ENCODE data around the gene TTC21B.
A peak's percentile ranks its signal among the peaks of the same experiment; 100 is the strongest.

- TF ChIP-seq, protein P1, sequence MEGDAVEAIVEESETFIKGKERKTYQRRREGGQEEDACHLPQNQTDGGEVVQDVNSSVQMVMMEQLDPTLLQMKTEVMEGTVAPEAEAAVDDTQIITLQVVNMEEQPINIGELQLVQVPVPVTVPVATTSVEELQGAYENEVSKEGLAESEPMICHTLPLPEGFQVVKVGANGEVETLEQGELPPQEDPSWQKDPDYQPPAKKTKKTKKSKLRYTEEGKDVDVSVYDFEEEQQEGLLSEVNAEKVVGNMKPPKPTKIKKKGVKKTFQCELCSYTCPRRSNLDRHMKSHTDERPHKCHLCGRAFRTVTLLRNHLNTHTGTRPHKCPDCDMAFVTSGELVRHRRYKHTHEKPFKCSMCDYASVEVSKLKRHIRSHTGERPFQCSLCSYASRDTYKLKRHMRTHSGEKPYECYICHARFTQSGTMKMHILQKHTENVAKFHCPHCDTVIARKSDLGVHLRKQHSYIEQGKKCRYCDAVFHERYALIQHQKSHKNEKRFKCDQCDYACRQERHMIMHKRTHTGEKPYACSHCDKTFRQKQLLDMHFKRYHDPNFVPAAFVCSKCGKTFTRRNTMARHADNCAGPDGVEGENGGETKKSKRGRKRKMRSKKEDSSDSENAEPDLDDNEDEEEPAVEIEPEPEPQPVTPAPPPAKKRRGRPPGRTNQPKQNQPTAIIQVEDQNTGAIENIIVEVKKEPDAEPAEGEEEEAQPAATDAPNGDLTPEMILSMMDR (IDR thresholded peaks at IDR 0.05; ENCODE audit: insufficient read depth, low read length), result peak; percentile 69
- TF ChIP-seq GABPA (IDR thresholded peaks at IDR 0.05; ENCODE audit: low read depth) (no peak), POLR2AphosphoS5 (IDR thresholded peaks at IDR 0.05; ENCODE audit: low read depth) (peak; percentile 74)
These were observed at the start of gene TTC21B for GRCh38 chr2:165953655-165954606.

Data from HL-60 (cell line).